Measurements from ENCODE around the gene PCIF1. TPM values are rescaled to one million over a fixed set of nuclear protein-coding genes. Genes with fewer than 3 reads are reported as not detected.

PCIF1 gene
- total and polyA plus RNA-seq, 9 of the 15 experiments (the other 6 are each of a cell fraction or from before 2014, with no cell fraction given) = 5.8 to 29.4 (median 11.3) TPM

DNA sequence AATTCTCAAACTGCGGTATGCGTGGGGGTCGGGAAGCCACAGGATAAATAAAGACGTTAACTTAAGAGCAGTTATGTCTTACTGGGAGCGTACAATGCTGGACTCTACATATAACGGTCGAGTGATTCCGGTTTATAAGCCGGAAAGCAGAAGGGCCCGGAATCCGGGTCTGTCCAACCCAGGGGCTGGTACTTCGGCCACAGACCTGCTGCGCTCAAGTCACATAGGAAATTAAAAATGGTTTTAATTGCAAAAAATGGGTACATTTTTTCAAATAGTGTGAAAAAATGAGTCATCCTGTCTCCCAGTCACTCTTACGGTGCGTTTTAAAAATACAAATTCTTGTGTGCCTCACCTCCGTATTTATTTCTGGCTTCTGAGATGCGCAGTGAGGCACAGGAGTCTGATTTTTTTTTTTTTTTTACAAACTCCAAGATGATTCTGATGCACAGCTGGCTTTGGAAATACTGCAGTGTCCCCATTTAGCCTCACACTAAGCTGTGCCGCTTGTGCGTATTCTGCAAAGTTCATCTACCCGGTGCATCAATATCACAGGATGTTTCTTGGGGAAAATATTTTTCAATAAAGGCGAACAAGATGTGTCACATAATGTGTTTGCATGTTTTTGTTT is 1.0 kb downstream of the PCIF1 start:
- POLR2A ChIA-PET = interaction anchor here (0.5 to 4.9 kb wide), 15 partner anchors 9 to 573 kb away, joined by 3 to 91 read pairs (median 7); partner anchors contain the start of genes DNTTIP1, SYS1, WFDC3 and ZNF335
- BruUV-seq (replicated peaks) = TSS peak; percentile 69
- WGBS (ENCODE audit: insufficient coverage, low coverage, missing lambda C conversion rate) = 5% methylated on average over 21 of the region's 21 CpGs
- FAIRE-seq (no peak), DNase-seq (ENCODE audit: extremely low read depth in 1 of 4, low spot score in 3 of 4) (no peak), ATAC-seq (no peak)
- Histone ChIP-seq H3K9me3 (replicated peaks; ENCODE audit: control insufficient read depth, insufficient read depth, low read depth, low read length) (no peaks in the 10 kb centered on the region), H3K9me1 (ENCODE audit: control insufficient read depth, insufficient read depth, low read length) (no peaks in the 10 kb centered on the region), H3K27me3 (ENCODE audit: control insufficient read depth in 2 of 2, insufficient read depth in 2 of 2, low read length in 2 of 2) (no peaks in the 10 kb centered on the region), H4K20me1 (replicated peaks; ENCODE audit: control insufficient read depth, insufficient read depth, low read length) (peaks cover 27% of the 10 kb centered on the region), H3K4me2 (ENCODE audit: insufficient read depth, low read length) (peak overlapping the region; percentile 60), H3K36me3 (ENCODE audit: control insufficient read depth, insufficient read depth, low read length) (peaks cover 35% of the 10 kb centered on the region), H3K4me1 (replicated peaks in 1 of 2; ENCODE audit: control insufficient read depth in 2 of 2, insufficient read depth in 2 of 2, low read length in 2 of 2) (peaks cover 12 to 28% of the 10 kb centered on the region in 2 experiments; a peak in 4 of 5 replicates), H2AFZ (ENCODE audit: low read depth, low read length) (peak overlapping the region; percentile 24; the same call in 1 of the 2 replicates), H3K9ac (ENCODE audit: insufficient read depth in 1 of 2, low read depth in 2 of 2, low read length in 2 of 2) (peak overlapping the region; percentile 36 to 72; a peak in 3 of 4 replicates), H3K79me2 (ENCODE audit: control insufficient read depth, insufficient read depth, low read length) (peaks cover 21% of the 10 kb centered on the region), H3K27ac (ENCODE audit: extremely low read depth, low read depth, low read length) (peak overlapping the region; percentile 100), H3K4me3 (peak overlapping the region; percentile 99)
- CTCF ChIA-PET (ENCODE audit: low intra/inter-chr PET ratio) = no interaction called here
- in situ Hi-C loops (cut with MboI) (no loop called here), intact Hi-C loops (cut with micrococcal nuclease) (loop anchor here (2.0 to 10.0 kb wide), 2 partner anchors 79 to 141 kb away; partner anchors contain the start of genes ACOT8, DNTTIP1, WFDC3 and ZSWIM3)
- TF ChIP-seq MXI1 (IDR thresholded peaks at IDR 0.05; ENCODE audit: low read depth, low read length) = peak; percentile 43; the same call in 1 of the 2 replicates
- TF ChIP-seq, protein P1, sequence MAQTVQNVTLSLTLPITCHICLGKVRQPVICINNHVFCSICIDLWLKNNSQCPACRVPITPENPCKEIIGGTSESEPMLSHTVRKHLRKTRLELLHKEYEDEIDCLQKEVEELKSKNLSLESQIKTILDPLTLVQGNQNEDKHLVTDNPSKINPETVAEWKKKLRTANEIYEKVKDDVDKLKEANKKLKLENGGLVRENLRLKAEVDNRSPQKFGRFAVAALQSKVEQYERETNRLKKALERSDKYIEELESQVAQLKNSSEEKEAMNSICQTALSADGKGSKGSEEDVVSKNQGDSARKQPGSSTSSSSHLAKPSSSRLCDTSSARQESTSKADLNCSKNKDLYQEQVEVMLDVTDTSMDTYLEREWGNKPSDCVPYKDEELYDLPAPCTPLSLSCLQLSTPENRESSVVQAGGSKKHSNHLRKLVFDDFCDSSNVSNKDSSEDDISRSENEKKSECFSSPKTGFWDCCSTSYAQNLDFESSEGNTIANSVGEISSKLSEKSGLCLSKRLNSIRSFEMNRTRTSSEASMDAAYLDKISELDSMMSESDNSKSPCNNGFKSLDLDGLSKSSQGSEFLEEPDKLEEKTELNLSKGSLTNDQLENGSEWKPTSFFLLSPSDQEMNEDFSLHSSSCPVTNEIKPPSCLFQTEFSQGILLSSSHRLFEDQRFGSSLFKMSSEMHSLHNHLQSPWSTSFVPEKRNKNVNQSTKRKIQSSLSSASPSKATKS (CRISPR knock-in tag; IDR thresholded peaks at IDR 0.05) = no peak
- TF ChIP-seq, protein P2, sequence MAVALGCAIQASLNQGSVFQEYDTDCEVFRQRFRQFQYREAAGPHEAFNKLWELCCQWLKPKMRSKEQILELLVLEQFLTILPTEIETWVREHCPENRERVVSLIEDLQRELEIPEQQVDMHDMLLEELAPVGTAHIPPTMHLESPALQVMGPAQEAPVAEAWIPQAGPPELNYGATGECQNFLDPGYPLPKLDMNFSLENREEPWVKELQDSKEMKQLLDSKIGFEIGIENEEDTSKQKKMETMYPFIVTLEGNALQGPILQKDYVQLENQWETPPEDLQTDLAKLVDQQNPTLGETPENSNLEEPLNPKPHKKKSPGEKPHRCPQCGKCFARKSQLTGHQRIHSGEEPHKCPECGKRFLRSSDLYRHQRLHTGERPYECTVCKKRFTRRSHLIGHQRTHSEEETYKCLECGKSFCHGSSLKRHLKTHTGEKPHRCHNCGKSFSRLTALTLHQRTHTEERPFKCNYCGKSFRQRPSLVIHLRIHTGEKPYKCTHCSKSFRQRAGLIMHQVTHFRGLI (CRISPR knock-in tag; IDR thresholded peaks at IDR 0.05) = no peak
- peak; percentile 81; the same call in 1 of the 2 replicates for TF ChIP-seq CC2D1A (IDR thresholded peaks at IDR 0.05)
- no peak for TF ChIP-seq ARHGAP35 (IDR thresholded peaks at IDR 0.05; ENCODE audit: partially characterized antibody)
- peak; percentile 96 for TF ChIP-seq CBFA2T3 (IDR thresholded peaks at IDR 0.05)
- TF ChIP-seq DIDO1 (tag; IDR thresholded peaks at IDR 0.05; ENCODE audit: low read depth) = no peak
- TF ChIP-seq RAD51 (IDR thresholded peaks at IDR 0.05; ENCODE audit: borderline replicate concordance, low read depth) = 0 out of 2 replicates have a peak, but pooled peaks have one; percentile 5
- peak; percentile 88; the same call in 1 of the 2 replicates for TF ChIP-seq TAL1 (IDR thresholded peaks at IDR 0.05)
- TF ChIP-seq, protein P3, sequence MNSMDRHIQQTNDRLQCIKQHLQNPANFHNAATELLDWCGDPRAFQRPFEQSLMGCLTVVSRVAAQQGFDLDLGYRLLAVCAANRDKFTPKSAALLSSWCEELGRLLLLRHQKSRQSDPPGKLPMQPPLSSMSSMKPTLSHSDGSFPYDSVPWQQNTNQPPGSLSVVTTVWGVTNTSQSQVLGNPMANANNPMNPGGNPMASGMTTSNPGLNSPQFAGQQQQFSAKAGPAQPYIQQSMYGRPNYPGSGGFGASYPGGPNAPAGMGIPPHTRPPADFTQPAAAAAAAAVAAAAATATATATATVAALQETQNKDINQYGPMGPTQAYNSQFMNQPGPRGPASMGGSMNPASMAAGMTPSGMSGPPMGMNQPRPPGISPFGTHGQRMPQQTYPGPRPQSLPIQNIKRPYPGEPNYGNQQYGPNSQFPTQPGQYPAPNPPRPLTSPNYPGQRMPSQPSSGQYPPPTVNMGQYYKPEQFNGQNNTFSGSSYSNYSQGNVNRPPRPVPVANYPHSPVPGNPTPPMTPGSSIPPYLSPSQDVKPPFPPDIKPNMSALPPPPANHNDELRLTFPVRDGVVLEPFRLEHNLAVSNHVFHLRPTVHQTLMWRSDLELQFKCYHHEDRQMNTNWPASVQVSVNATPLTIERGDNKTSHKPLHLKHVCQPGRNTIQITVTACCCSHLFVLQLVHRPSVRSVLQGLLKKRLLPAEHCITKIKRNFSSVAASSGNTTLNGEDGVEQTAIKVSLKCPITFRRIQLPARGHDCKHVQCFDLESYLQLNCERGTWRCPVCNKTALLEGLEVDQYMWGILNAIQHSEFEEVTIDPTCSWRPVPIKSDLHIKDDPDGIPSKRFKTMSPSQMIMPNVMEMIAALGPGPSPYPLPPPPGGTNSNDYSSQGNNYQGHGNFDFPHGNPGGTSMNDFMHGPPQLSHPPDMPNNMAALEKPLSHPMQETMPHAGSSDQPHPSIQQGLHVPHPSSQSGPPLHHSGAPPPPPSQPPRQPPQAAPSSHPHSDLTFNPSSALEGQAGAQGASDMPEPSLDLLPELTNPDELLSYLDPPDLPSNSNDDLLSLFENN (IDR thresholded peaks at IDR 0.05; ENCODE audit: low read depth in 2 of 2, low read length in 2 of 2) = peak in 1 of 2 experiments; percentile 94; a peak in 1 of 4 replicates
- no peak for TF ChIP-seq SETDB1 (IDR thresholded peaks at IDR 0.05; ENCODE audit: low read length)
- no peak for TF ChIP-seq NFATC3 (IDR thresholded peaks at IDR 0.05)

Measured in K562 (cell line).